Osteoblast (primary cell): ENCODE measurements around the gene GLT1D1. TPM values are rescaled to one million over a fixed set of nuclear protein-coding genes. Genes with fewer than 3 reads are reported as not detected.

Experiments
- DNase-seq: peaks from one replicate; pipeline ENCODE4 v3.0.0; 2011; ENCODE audit warnings: low spot score, mixed read lengths; ENCODE audit not compliant: insufficient read length; ENCODE audit errors: missing footprints
- H2AFZ ChIP-seq: 2 replicates; pipeline ENCODE4 v1.6.0; 2011; ENCODE audit warnings: mild to moderate bottlenecking, low read length
- H3K27ac ChIP-seq: 2 replicates; pipeline ENCODE4 v1.5.1; 2011; ENCODE audit warnings: mild to moderate bottlenecking, low read depth, low read length, moderate library complexity
- H3K27me3 ChIP-seq: 2 replicates; pipeline ENCODE4 v1.6.0; 2012; ENCODE audit warnings: mild to moderate bottlenecking, control low read depth, inconsistent platforms, low read length, moderate library complexity; ENCODE audit not compliant: insufficient read depth
- H3K36me3 ChIP-seq: 2 replicates; pipeline ENCODE4 v1.5.1; 2011; ENCODE audit warnings: mild to moderate bottlenecking, low read length, control low read depth, moderate library complexity; ENCODE audit not compliant: insufficient read depth
- H3K4me1 ChIP-seq: 2 replicates; pipeline ENCODE4 v1.5.1; 2011; ENCODE audit warnings: mild to moderate bottlenecking, low read length, control low read depth, moderate library complexity; ENCODE audit not compliant: insufficient read depth
- H3K4me2 ChIP-seq: 2 replicates; pipeline ENCODE4 v1.6.0; 2011; ENCODE audit warnings: mild to moderate bottlenecking, low read length; ENCODE audit not compliant: insufficient read depth
- H3K4me3 ChIP-seq: fragments of 200-600 bp; sonication (generic); 3 replicates; pipeline ENCODE4 v1.5.1; 2012; ENCODE audit warnings: mild to moderate bottlenecking, low read length, inconsistent platforms; ENCODE audit not compliant: insufficient read depth
- H3K79me2 ChIP-seq: 2 replicates; pipeline ENCODE4 v1.6.0; 2012; ENCODE audit warnings: mild to moderate bottlenecking, low read length, control low read depth, inconsistent platforms; ENCODE audit not compliant: insufficient read depth
- H3K9me3 ChIP-seq: 2 replicates; pipeline ENCODE4 v1.5.1; 2011; ENCODE audit warnings: low read depth, low read length, control low read depth
- H4K20me1 ChIP-seq: 2 replicates; pipeline ENCODE4 v1.6.0; 2012; ENCODE audit warnings: mild to moderate bottlenecking, low read length, control low read depth; ENCODE audit not compliant: insufficient read depth
- total RNA-seq: library from RNA; depleted of rRNA; stranded (reverse); fragments of >200 nt; gene quantifications from 2 replicates; pipeline ENCODE4 v1.2.3, GENCODE V29; 2012
- TF ChIP-seq, protein P1 (sequence below): IDR thresholded peaks from 2 replicates; pipeline ENCODE4 v1.5.1; 2011; ENCODE audit warnings: mild to moderate bottlenecking, low read depth, low read length, moderate library complexity; ENCODE audit errors: extremely low read depth

The GLT1D1 gene
- total RNA-seq, 1 donor, result not detected

DNA sequence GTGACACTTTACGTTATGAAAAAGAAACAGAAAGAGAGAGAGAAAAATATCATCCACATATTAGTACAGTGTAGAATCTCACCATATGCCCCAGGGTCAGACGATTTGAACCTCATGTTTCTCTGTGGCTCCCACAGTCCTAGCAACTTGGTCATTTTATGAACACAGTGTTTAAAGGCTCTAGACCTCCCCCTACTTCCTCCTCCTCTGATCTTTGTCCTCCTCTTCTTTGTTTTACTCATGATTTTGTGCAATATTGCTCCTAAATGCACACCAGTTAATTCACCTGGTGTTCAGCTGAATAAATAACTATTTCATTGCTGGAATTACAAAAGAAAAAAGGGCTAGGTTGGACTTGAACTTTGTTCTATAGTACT is 18.2 kb downstream of the GLT1D1 start:
- Histone ChIP-seq H3K36me3 (no peaks in the 10 kb centered on the region), H3K9me3 (no peaks in the 10 kb centered on the region), H3K79me2 (no peaks in the 10 kb centered on the region), H3K27me3 (no peaks in the 10 kb centered on the region), H4K20me1 (no peaks in the 10 kb centered on the region), H3K4me1 (no peaks in the 10 kb centered on the region), H2AFZ (no peak overlapping the region), H3K27ac (no peak overlapping the region), H3K4me2 (no peak overlapping the region), H3K4me3 (no peak overlapping the region)
- TF ChIP-seq, protein P1, sequence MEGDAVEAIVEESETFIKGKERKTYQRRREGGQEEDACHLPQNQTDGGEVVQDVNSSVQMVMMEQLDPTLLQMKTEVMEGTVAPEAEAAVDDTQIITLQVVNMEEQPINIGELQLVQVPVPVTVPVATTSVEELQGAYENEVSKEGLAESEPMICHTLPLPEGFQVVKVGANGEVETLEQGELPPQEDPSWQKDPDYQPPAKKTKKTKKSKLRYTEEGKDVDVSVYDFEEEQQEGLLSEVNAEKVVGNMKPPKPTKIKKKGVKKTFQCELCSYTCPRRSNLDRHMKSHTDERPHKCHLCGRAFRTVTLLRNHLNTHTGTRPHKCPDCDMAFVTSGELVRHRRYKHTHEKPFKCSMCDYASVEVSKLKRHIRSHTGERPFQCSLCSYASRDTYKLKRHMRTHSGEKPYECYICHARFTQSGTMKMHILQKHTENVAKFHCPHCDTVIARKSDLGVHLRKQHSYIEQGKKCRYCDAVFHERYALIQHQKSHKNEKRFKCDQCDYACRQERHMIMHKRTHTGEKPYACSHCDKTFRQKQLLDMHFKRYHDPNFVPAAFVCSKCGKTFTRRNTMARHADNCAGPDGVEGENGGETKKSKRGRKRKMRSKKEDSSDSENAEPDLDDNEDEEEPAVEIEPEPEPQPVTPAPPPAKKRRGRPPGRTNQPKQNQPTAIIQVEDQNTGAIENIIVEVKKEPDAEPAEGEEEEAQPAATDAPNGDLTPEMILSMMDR, result no peak
- DNase-seq, result no peak

DNA sequence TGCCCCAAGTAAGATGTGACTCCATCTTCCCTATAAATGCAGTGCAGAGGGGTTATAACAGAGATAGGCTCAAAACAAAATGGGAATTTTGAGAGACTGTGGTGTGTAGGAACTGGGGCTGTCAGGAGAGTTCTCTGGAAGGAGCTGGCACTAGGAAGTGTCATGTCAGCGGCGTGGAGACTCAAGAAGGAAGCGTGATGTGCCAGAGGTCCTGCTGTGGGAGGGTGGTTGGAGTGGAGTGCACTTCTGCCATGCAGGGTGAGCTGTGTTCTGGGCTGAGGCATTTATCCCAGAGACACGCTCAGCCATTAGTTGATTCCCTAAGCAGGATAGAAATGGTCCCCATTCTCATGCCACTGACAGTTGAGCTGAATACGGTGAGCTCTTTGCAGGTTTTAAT is 19.0 kb downstream of the GLT1D1 start:
- DNase-seq, result no peak
- H3K79me2 ChIP-seq, result no peaks in the 10 kb centered on the region
- H3K4me3 ChIP-seq, result no peak overlapping the region
- no peaks in the 10 kb centered on the region for H4K20me1 ChIP-seq
- no peak overlapping the region for H3K27ac ChIP-seq
- H3K27me3 ChIP-seq, result no peaks in the 10 kb centered on the region
- no peaks in the 10 kb centered on the region for H3K36me3 ChIP-seq
- H3K4me1 ChIP-seq, result no peaks in the 10 kb centered on the region
- H2AFZ ChIP-seq, result no peak overlapping the region
- no peak overlapping the region for H3K4me2 ChIP-seq
- TF ChIP-seq, protein P1, result no peak
- no peaks in the 10 kb centered on the region for H3K9me3 ChIP-seq

DNA sequence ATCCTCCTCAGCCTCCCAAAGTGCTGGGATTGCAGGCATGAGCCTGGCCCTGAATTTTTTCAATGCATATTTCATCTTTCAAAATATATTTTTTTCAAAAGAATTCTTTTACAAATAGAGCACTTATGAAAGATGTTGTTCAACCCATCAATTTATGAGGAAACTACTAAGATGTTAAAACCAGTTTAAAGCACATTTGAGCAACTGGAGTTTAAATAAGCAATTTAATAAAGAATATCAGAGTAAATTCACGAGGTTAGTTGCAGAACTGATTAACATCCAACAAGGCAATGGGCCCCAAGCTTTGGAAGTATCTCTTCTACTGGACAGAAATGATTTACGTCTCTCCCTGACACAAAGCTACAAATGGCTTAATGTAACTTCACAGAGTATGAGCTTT is 23.3 kb downstream of the GLT1D1 start:
- H3K4me2 ChIP-seq, result no peak overlapping the region
- H3K27ac ChIP-seq, result no peak overlapping the region
- H3K9me3 ChIP-seq, result peaks cover 2% of the 10 kb centered on the region
- DNase-seq, result no peak
- TF ChIP-seq, protein P1, result no peak
- H3K4me3 ChIP-seq, result no peak overlapping the region
- H3K36me3 ChIP-seq, result no peaks in the 10 kb centered on the region
- H3K79me2 ChIP-seq, result no peaks in the 10 kb centered on the region
- H4K20me1 ChIP-seq, result no peaks in the 10 kb centered on the region
- H2AFZ ChIP-seq, result no peak overlapping the region
- H3K4me1 ChIP-seq, result no peaks in the 10 kb centered on the region
- H3K27me3 ChIP-seq, result no peaks in the 10 kb centered on the region

DNA sequence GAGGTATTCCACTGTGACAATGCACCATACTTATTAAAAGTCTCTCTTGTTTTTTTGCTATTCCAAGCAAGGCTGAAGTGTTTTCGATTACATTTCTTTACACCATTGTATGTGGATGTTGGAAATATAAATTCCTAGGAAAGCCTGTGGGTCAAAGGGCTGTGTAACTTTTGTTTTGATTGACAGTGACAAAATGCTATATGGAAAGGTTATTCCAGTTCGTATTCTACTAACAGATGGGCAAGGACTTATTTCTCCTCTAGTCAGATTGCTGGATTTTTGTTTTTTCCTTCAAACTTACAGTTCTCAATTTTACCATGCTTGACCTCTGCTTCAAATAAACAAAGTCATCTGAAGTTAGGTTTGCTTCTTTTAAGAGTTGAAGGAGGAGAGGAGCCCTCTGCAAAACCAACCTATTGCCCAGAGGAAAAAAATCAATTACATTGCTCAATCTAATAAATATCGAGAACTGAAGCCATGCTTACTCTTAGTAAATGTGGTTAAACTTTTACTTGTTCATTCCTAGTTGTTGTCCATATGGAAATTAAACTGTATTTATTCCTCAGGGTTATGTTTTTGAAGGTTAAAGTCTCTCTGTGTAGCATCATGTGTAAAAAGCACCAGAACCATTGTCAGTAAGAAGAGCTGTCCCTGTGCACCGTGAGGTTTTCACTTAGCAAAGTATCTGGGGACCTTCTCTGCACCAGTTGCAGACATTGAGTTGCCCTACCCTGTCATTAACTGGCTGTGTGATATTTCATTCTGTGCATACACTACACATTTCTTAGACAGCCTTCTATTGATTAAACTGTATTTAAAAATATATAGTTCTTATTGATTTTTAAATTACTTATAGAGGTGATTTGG is 26.9 kb downstream of the GLT1D1 start:
- no peak for DNase-seq
- TF ChIP-seq, protein P1, result no peak
- H3K27me3 ChIP-seq, result no peaks in the 10 kb centered on the region
- H3K4me3 ChIP-seq, result no peak overlapping the region
- H3K9me3 ChIP-seq, result peaks cover 2% of the 10 kb centered on the region
- no peak overlapping the region for H2AFZ ChIP-seq
- H4K20me1 ChIP-seq, result no peaks in the 10 kb centered on the region
- H3K4me2 ChIP-seq, result no peak overlapping the region
- H3K36me3 ChIP-seq, result no peaks in the 10 kb centered on the region
- H3K4me1 ChIP-seq, result no peaks in the 10 kb centered on the region
- H3K27ac ChIP-seq, result no peak overlapping the region
- no peaks in the 10 kb centered on the region for H3K79me2 ChIP-seq
